ENCODE measurements around the gene ERAS. TPM values are rescaled to one million over a fixed set of nuclear protein-coding genes. Genes with fewer than 3 reads are reported as not detected.
"Not testable (repeated sequence)": the region's sequence is repeated elsewhere in the genome, so short reads cannot be mapped to it uniquely, and the experiment has no call there.

ERAS gene
- total RNA-seq, 4 donors from 2014 or later = not detected

DNA sequence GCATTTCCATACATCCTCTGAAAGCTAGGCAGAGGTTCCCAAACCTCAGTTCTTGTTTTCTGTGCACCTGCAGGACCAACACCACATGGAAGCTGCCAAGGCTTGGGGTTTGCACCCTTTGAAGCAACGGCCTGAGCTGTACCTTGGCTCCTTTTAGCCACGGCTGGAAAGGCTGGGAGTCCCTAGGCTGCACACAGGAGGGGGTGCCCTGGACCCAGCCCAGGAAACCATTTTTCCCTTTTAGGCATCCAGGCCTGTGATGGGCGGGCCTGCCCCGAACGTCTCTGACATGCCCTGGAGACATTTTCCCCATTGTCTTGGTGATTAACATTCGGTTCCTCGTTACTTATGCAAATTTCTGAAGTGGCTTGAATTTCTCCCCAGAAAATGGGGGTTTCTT lies 26.5 kb downstream of the ERAS start:
- Histone ChIP-seq H3K4me3 (no peak overlapping the region), H3K27me3 (no peaks in the 10 kb centered on the region), H3K9me3 (no peaks in the 10 kb centered on the region), H3K36me3 (no peaks in the 10 kb centered on the region), H3K4me1 (no peaks in the 10 kb centered on the region), H3K27ac (no peak overlapping the region)
- DNase-seq = no peak
- TF ChIP-seq CTCF (IDR thresholded peaks at IDR 0.05) (no peak), POLR2A (IDR thresholded peaks at IDR 0.05) (no peak)

GRCh38 chrX:48853494-48853893 lies 27.2 kb downstream of the ERAS start:
- H3K4me1 ChIP-seq, DNase-seq, H3K36me3 ChIP-seq, H3K4me3 ChIP-seq, H3K27me3 ChIP-seq, H3K27ac ChIP-seq, H3K9me3 ChIP-seq: not testable (repeated sequence)

DNA sequence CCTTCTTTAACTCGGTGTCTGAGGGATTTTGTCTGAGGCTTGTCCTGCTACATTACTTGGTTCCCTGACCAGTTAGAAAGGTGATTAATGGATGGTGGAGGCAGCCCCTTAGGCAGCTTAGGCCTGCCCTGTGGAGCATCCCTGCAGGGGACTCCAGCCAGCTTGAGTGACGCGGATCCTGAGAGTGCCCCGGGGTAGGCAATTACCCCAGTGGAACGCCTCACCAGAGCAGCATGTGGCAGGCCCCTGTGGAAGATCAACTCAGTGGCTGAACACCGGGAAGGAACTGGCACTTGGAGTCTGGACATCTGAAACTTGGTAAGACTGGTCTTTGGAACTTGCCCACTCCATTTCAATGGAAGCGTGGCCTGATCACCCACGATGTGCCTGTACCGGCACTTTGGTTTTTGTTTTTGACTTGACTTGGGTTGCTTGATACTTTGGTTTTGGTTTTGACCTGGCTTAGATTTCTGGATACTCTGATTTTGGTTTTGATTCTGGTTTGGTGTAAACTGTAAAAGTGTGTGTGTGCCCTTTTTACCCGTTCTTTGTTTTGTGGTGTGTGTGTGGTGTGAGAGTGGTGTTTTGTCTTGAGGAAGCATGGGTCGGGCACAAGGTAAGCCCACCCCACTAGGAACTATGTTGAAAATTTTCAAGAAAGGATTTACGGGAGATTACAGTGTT lies 27.9 kb downstream of the ERAS start:
- H3K9me3 ChIP-seq, H3K4me3 ChIP-seq, DNase-seq, H3K4me1 ChIP-seq, H3K27ac ChIP-seq, H3K36me3 ChIP-seq, H3K27me3 ChIP-seq: not testable (repeated sequence)

DNA sequence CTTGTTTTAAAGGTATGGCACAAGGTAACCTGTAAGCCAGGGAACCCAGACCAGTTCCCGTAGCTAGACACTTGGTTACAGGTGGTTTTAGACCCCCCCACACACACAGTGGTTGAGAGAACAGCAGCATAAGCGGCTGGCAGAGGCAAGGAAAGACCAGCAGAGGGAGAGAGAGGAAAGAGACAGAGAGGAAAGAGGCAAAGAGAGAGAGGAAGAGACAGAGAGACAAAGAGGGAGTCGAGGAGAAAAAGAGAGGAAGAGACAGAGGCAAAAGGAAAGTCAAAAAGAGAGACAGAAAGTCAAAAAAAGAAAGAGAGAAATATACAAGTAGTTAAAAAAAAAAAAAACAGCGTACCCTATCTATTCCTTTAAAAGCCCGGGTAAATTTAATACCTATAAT lies 28.6 kb downstream of the ERAS start:
- no peak overlapping the region for H3K4me3 ChIP-seq
- H3K27me3 ChIP-seq = no peaks in the 10 kb centered on the region
- no peaks in the 10 kb centered on the region for H3K4me1 ChIP-seq
- H3K9me3 ChIP-seq = no peaks in the 10 kb centered on the region
- DNase-seq = no peak
- H3K27ac ChIP-seq = no peak overlapping the region
- TF ChIP-seq CTCF (IDR thresholded peaks at IDR 0.05) (peak in 1 of 6 experiments; percentile 34), POLR2A (IDR thresholded peaks at IDR 0.05) (no peak)
- no peaks in the 10 kb centered on the region for H3K36me3 ChIP-seq

DNA sequence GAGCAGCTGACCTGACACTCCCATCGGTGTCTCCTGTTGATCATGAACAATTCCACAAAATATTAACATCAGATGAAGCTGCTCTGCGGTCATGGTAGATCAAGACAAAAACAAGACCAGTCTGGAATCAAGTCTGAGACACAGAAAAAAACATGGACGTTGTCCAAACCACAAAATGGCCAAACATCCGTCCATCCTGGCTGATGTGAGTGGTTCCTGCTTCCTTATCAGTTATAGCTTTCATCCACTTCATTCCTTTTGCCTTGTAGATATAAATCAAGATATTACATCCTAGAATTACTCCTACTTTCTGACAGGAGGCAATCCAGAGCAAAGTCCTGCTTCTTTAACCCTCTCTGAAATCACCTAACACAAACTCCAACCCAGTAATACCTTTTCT lies 37.9 kb downstream of the ERAS start:
- no peaks in the 10 kb centered on the region for H3K4me1 ChIP-seq
- no peaks in the 10 kb centered on the region for H3K9me3 ChIP-seq
- no peak for DNase-seq
- H3K36me3 ChIP-seq = no peaks in the 10 kb centered on the region
- no peaks in the 10 kb centered on the region for H3K27me3 ChIP-seq
- no peak overlapping the region for H3K27ac ChIP-seq
- H3K4me3 ChIP-seq = no peak overlapping the region
- TF ChIP-seq CTCF (IDR thresholded peaks at IDR 0.05) (no peak), POLR2A (IDR thresholded peaks at IDR 0.05) (no peak)

GRCh38 chrX:48872017-48872416 lies 45.7 kb downstream of the ERAS start:
- not testable (repeated sequence) for H3K36me3 ChIP-seq, H3K9me3 ChIP-seq, H3K27ac ChIP-seq, H3K4me1 ChIP-seq, H3K27me3 ChIP-seq, DNase-seq, H3K4me3 ChIP-seq

DNA sequence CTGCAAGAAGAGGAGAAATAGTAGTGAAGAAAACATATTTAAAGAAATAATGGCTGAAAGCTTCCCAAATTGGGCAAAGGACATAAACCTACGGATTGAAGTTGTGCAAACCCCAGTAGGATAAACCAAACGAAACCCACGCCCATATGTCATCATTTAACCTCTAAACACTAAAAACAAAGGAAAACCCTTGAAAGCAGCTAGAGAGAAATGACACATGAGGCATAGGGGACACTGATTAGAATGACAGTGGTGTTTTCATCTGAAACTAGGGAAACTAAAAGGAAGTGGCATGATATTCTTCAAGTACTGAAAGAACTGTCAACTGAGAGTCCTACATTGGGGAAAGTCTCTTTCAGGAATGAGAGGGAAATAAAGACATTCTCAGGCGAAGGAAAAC lies 50.6 kb downstream of the ERAS start:
- not testable (repeated sequence) for H3K4me3 ChIP-seq

More for the DNA sequence above, 50.6 kb downstream of the ERAS start:
- DNase-seq, H3K27me3 ChIP-seq, H3K36me3 ChIP-seq, H3K4me1 ChIP-seq, H3K9me3 ChIP-seq, H3K27ac ChIP-seq: not testable (repeated sequence)

Small RNAs within 50 kb of the gene (small RNA-seq; reads per million reads assigned to genes)
- 0 reads per million in 2 donors for gene RNU6-29P

Other genes starting within 250 kb of the ERAS start
- 100 to 1,000 TPM in 2 of 4 donors, 10 to 100 TPM in 2; 95.1 to 218 (median 107) TPM for gene WDR13, start 229.0 kb upstream of the ERAS start, total RNA-seq
- gene WAS, start 142.7 kb upstream of the ERAS start, total RNA-seq = 10 to 100 TPM in 1 of 4 donors, 1 to 10 TPM in 3; 3.5 to 45.4 (median 7.6) TPM
- gene SUV39H1, start 129.8 kb upstream of the ERAS start, total RNA-seq = 1 to 10 TPM; 2.5 to 7.4 (median 4.2) TPM
- 10 to 100 TPM in 2 of 4 donors, not detected in 2; 15.2 to 15.3 TPM for gene GLOD5, start 64.8 kb upstream of the ERAS start, total RNA-seq
- gene GATA1, start 39.9 kb upstream of the ERAS start, total RNA-seq = not detected
- 100 to 1,000 TPM; 102 to 156 (median 134) TPM for gene HDAC6, start 24.4 kb upstream of the ERAS start, total RNA-seq
- 10 to 100 TPM in 3 of 4 donors, not detected in 1; 19.0 to 49.2 (median 33.5) TPM for gene PCSK1N, start 9.1 kb downstream of the ERAS start, total RNA-seq
- gene TIMM17B, start 71.3 kb downstream of the ERAS start, total RNA-seq = 10 to 100 TPM; 33.8 to 67.9 (median 54.5) TPM
- 10 to 100 TPM; 63.3 to 86.6 (median 70.1) TPM for gene PQBP1, start 71.4 kb downstream of the ERAS start, total RNA-seq
- gene SLC35A2, start 85.1 kb downstream of the ERAS start, total RNA-seq = 10 to 100 TPM; 14.0 to 43.3 (median 21.5) TPM
- 10 to 100 TPM; 17.3 to 24.8 (median 19.1) TPM for gene PIM2, start 92.5 kb downstream of the ERAS start, total RNA-seq
- gene OTUD5, start 131.1 kb downstream of the ERAS start, total RNA-seq = 10 to 100 TPM; 49.7 to 79.2 (median 71.0) TPM
- gene KCND1, start 145.3 kb downstream of the ERAS start, total RNA-seq = 1 to 10 TPM in 3 of 4 donors, under 1 TPM in 1; 0.35 to 5.8 (median 1.7) TPM
- gene GRIPAP1, start 175.8 kb downstream of the ERAS start, total RNA-seq = 100 to 1,000 TPM in 1 of 4 donors, 10 to 100 TPM in 3; 32.4 to 139 (median 70.9) TPM
- gene TFE3, start 216.8 kb downstream of the ERAS start, total RNA-seq = 10 to 100 TPM; 25.6 to 36.3 (median 32.4) TPM
- 10 to 100 TPM in 3 of 4 donors, not detected in 1; 13.8 to 39.1 (median 24.5) TPM for gene CCDC120, start 232.5 kb downstream of the ERAS start, total RNA-seq
- gene PRAF2, start 247.5 kb downstream of the ERAS start, total RNA-seq = 1 to 10 TPM; 2.8 to 9.8 (median 4.4) TPM

Data from Peyer's patch (tissue), 4 donors.